Sigmoid colon (tissue), 4 donors: ENCODE data around the gene DEFB125.

Experiments
- EP300 ChIP-seq, 4 donors: sonication (generic); formaldehyde crosslinking; IDR thresholded peaks; one replicate each; pipeline ENCODE4 v1.6.1; 2017; ENCODE audit warnings: antibody characterized with exemption in 4 of 4
- POLR2AphosphoS5 ChIP-seq, 4 donors: sonication (generic); formaldehyde crosslinking; IDR thresholded peaks; one replicate each; pipeline ENCODE4 v1.6.1; 2017; ENCODE audit warnings: antibody characterized with exemption in 4 of 4
- TF ChIP-seq, protein P1 (sequence below), 4 experiments: fragments of 450-650 bp in 3 of 4; fragments of 200-600 bp in 1 of 4; IDR thresholded peaks; one replicate each; pipeline ENCODE4 v1.5.1; 2016 to 2019; ENCODE audit warnings: antibody characterized with exemption in 4 of 4, mild to moderate bottlenecking in 3 of 4, moderate library complexity in 2 of 4

DNA sequence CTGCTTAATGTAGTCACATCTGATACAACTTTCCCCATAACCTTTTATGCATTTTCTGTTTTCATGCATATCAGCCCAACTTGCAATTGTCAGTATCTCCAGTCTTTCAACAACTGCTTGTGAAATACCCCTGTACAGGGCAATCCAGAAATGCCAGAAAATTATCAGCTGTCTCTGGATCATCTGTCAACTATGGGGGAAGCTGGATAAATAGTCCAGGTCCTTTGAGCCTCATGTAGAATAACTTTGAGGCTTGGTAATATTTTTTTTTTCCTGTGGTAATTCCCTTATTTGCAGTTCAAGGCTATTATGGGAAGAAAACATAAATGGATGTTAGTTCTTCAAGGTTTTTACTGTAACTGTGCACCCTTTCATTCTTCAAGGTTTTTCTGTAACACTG, 6.2 kb downstream of the DEFB125 start:
- no peak for TF ChIP-seq POLR2AphosphoS5 (IDR thresholded peaks at IDR 0.05)
- TF ChIP-seq EP300 (IDR thresholded peaks at IDR 0.05) = no peak
- TF ChIP-seq, protein P1, sequence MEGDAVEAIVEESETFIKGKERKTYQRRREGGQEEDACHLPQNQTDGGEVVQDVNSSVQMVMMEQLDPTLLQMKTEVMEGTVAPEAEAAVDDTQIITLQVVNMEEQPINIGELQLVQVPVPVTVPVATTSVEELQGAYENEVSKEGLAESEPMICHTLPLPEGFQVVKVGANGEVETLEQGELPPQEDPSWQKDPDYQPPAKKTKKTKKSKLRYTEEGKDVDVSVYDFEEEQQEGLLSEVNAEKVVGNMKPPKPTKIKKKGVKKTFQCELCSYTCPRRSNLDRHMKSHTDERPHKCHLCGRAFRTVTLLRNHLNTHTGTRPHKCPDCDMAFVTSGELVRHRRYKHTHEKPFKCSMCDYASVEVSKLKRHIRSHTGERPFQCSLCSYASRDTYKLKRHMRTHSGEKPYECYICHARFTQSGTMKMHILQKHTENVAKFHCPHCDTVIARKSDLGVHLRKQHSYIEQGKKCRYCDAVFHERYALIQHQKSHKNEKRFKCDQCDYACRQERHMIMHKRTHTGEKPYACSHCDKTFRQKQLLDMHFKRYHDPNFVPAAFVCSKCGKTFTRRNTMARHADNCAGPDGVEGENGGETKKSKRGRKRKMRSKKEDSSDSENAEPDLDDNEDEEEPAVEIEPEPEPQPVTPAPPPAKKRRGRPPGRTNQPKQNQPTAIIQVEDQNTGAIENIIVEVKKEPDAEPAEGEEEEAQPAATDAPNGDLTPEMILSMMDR (IDR thresholded peaks at IDR 0.05) = no peak
